DOHH2 (cell line): ENCODE results near the gene AMFR.

ENCODE experiments used
- CTCF ChIP-seq: fragments of 200-600 bp; sonication (generic); IDR thresholded peaks from one replicate; pipeline ENCODE4 v1.5.1; 2014; ENCODE audit warnings: antibody characterized with exemption, mild to moderate bottlenecking, low read depth, low read length; ENCODE audit not compliant: poor library complexity, severe bottlenecking
- EZH2phosphoT487 ChIP-seq: fragments of 200-600 bp; sonication (generic); IDR thresholded peaks from 2 replicates; pipeline ENCODE4 v1.6.1; 2017; ENCODE audit warnings: borderline replicate concordance, mild to moderate bottlenecking, antibody characterized with exemption, low read length, moderate library complexity, mixed read lengths

GRCh38 chr16:56341656-56342399 lies 83.5 kb downstream of the AMFR start:
- TF ChIP-seq CTCF (no peak), EZH2phosphoT487 (no peak)
